MM.1S (cell line): ENCODE data around the gene SELENOF.

Experiments used
- CTCF ChIP-seq: fragments of 300-600 bp; sonication (generic); IDR thresholded peaks from 2 replicates; pipeline ENCODE4 v1.5.1; 2016; ENCODE audit warnings: antibody characterized with exemption, low read length, mixed read lengths
- EZH2phosphoT487 ChIP-seq: fragments of 300-600 bp; sonication (generic); IDR thresholded peaks from 2 replicates; pipeline ENCODE4 v1.6.1; 2018; ENCODE audit warnings: antibody characterized with exemption, low read length

DNA sequence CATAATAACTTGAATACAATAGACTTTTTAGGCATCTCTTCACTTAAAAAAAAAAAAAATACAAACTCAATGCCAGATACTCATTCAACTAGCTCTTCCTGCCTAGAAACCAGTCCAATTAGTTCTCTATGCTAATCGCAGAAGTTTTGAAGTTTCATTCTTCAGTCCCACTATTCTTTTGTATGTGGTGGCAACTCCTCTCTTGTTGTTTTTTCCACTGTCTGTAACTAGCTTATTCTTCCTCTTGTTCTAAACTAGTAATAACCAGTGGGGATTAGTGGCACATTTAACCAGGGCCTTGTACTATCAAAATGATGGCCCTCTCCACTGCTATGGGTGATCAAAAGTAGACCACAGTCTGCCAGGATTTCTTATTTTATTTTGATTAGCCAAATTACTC lies 52.5 kb downstream of the SELENOF start:
- TF ChIP-seq CTCF = no peak
- no peak for TF ChIP-seq EZH2phosphoT487
